H9 (cell line): ENCODE data around the gene SYNGAP1. TPM values are rescaled to one million over a fixed set of nuclear protein-coding genes. Genes with fewer than 3 reads are reported as not detected.

Experiments
- DNase-seq: peaks from one replicate; pipeline ENCODE4 v3.0.0-alpha.2; 2017
- H2AFZ ChIP-seq: one replicate; pipeline ENCODE4 v1.6.1; 2013; ENCODE audit warnings: mild to moderate bottlenecking, low read length, control low read depth, moderate library complexity
- H2AK5ac ChIP-seq: 2 replicates; pipeline ENCODE4 v1.6.1; 2013; ENCODE audit warnings: low read length, control low read depth, mixed read lengths; ENCODE audit not compliant: insufficient read length
- H2BK120ac ChIP-seq: one replicate; pipeline ENCODE4 v1.6.1; 2013; ENCODE audit warnings: low read depth, mild to moderate bottlenecking, low read length, control low read depth, inconsistent platforms; ENCODE audit not compliant: poor library complexity, severe bottlenecking
- H2BK12ac ChIP-seq: 2 replicates; pipeline ENCODE4 v1.6.1; 2013; ENCODE audit warnings: low read length, control low read depth, mixed read lengths, low read depth; ENCODE audit not compliant: insufficient read length
- H2BK15ac ChIP-seq: 2 replicates; pipeline ENCODE4 v1.6.1; 2013; ENCODE audit warnings: low read depth, low read length, control low read depth
- H2BK20ac ChIP-seq: one replicate; pipeline ENCODE4 v1.6.1; 2013; ENCODE audit warnings: low read depth, mild to moderate bottlenecking, low read length, control low read depth, inconsistent platforms; ENCODE audit not compliant: poor library complexity, severe bottlenecking
- H2BK5ac ChIP-seq: 2 replicates; pipeline ENCODE4 v1.6.1; 2013; ENCODE audit warnings: low read length, control low read depth, mixed read lengths; ENCODE audit not compliant: insufficient read length
- H3K14ac ChIP-seq: 2 replicates; pipeline ENCODE4 v1.6.1; 2013; ENCODE audit warnings: low read length, control low read depth; ENCODE audit not compliant: insufficient read depth
- H3K18ac ChIP-seq: 2 replicates; pipeline ENCODE4 v1.6.1; 2013; ENCODE audit warnings: low read depth, mild to moderate bottlenecking, mixed read lengths, low read length, control low read depth; ENCODE audit not compliant: insufficient read length
- H3K23ac ChIP-seq: 2 replicates; pipeline ENCODE4 v1.6.1; 2013; ENCODE audit warnings: low read length, control low read depth, mixed read lengths, low read depth; ENCODE audit not compliant: insufficient read length
- H3K23me2 ChIP-seq: 2 replicates; pipeline ENCODE4 v1.6.1; 2013; ENCODE audit warnings: low read depth, mild to moderate bottlenecking, mixed read lengths, low read length, control low read depth; ENCODE audit not compliant: insufficient read length, poor library complexity, severe bottlenecking
- H3K27ac ChIP-seq: 2 replicates; pipeline ENCODE4 v1.5.1; 2013; ENCODE audit warnings: low read length, control low read depth, mixed read lengths, low read depth; ENCODE audit not compliant: insufficient read length
- H3K27me3 ChIP-seq: 2 replicates; pipeline ENCODE4 v1.6.1; 2013; ENCODE audit warnings: low read length, control low read depth, inconsistent platforms; ENCODE audit not compliant: insufficient read depth
- H3K4ac ChIP-seq: 2 replicates; pipeline ENCODE4 v1.6.1; 2013; ENCODE audit warnings: low read depth, mild to moderate bottlenecking, control low read depth, inconsistent platforms, low read length, moderate library complexity
- H3K4me1 ChIP-seq: 2 replicates; pipeline ENCODE4 v1.6.1; 2013; ENCODE audit warnings: low read length, control low read depth, inconsistent platforms; ENCODE audit not compliant: insufficient read depth
- H3K4me2 ChIP-seq: 2 replicates; pipeline ENCODE4 v1.6.1; 2013; ENCODE audit warnings: low read length, control low read depth, mixed read lengths; ENCODE audit not compliant: insufficient read length, insufficient read depth
- H3K56ac ChIP-seq: 2 replicates; pipeline ENCODE4 v1.6.1; 2013; ENCODE audit warnings: low read depth, mild to moderate bottlenecking, mixed read lengths, low read length, control low read depth; ENCODE audit not compliant: insufficient read length
- H3K79me1 ChIP-seq: 2 replicates; pipeline ENCODE4 v1.6.1; 2013; ENCODE audit warnings: low read depth, mild to moderate bottlenecking, moderate library complexity, low read length, control low read depth, inconsistent platforms; ENCODE audit not compliant: insufficient read depth, poor library complexity, severe bottlenecking
- H3K79me2 ChIP-seq: 2 replicates; pipeline ENCODE4 v1.6.1; 2013; ENCODE audit warnings: low read length, control low read depth, inconsistent platforms; ENCODE audit not compliant: insufficient read depth
- H3K9ac ChIP-seq: 2 replicates; pipeline ENCODE4 v1.6.1; 2013; ENCODE audit warnings: low read length, control low read depth, mixed read lengths; ENCODE audit not compliant: insufficient read length; ENCODE audit errors: extremely low read depth
- H3K9me3 ChIP-seq: one replicate; pipeline ENCODE4 v1.6.1; 2013; ENCODE audit warnings: low read depth, low read length, inconsistent platforms; ENCODE audit not compliant: control insufficient read depth
- H3T11ph ChIP-seq: one replicate; pipeline ENCODE4 v1.6.1; 2013; ENCODE audit warnings: mild to moderate bottlenecking, low read length, control low read depth, inconsistent platforms
- H4K20me1 ChIP-seq: one replicate; pipeline ENCODE4 v1.6.1; 2013; ENCODE audit not compliant: control insufficient read depth, insufficient read length, insufficient read depth
- H4K5ac ChIP-seq: 2 replicates; pipeline ENCODE4 v1.6.1; 2013; ENCODE audit warnings: low read depth, mild to moderate bottlenecking, mixed read lengths, low read length, control low read depth; ENCODE audit not compliant: insufficient read length
- H4K8ac ChIP-seq: replicated peaks from 2 replicates; pipeline ENCODE4 v1.6.1; 2013; ENCODE audit warnings: low read length, control low read depth, mixed read lengths, low read depth; ENCODE audit not compliant: insufficient read length
- H4K91ac ChIP-seq: 2 replicates; pipeline ENCODE4 v1.6.1; 2013; ENCODE audit warnings: low read depth, mild to moderate bottlenecking, moderate library complexity, mixed read lengths, low read length, control low read depth; ENCODE audit not compliant: insufficient read length
- H3K27ac Mint-ChIP-seq, 3 experiments: 2 replicates in 2 of 3; 3 replicates in 1 of 3; pipeline ENCODE4 v1.8.0; 2020 to 2021; ENCODE audit warnings: mixed read lengths in 3 of 3, mild to moderate bottlenecking in 1 of 3, moderate library complexity in 1 of 3
- H3K27me3 Mint-ChIP-seq: 2 replicates; pipeline ENCODE4 v1.8.0; 2021; ENCODE audit warnings: low read depth, mild to moderate bottlenecking, moderate library complexity, mixed read lengths
- H3K36me3 Mint-ChIP-seq, 3 experiments: 2 replicates in 2 of 3; 3 replicates in 1 of 3; pipeline ENCODE4 v1.8.0; 2020 to 2021; ENCODE audit warnings: low read depth in 3 of 3, mixed read lengths in 3 of 3; ENCODE audit not compliant: insufficient read depth in 1 of 3
- H3K4me1 Mint-ChIP-seq, 2 experiments: 2 replicates each; pipeline ENCODE4 v1.8.0; 2020; ENCODE audit warnings: mixed read lengths in 2 of 2
- H3K4me3 Mint-ChIP-seq, 2 experiments: 2 replicates in 1 of 2; 3 replicates in 1 of 2; pipeline ENCODE4 v1.8.0; 2020 to 2021; ENCODE audit warnings: mild to moderate bottlenecking in 2 of 2, mixed read lengths in 2 of 2, moderate library complexity in 1 of 2
- H3K9me3 Mint-ChIP-seq, 2 experiments: 2 replicates in 1 of 2; 3 replicates in 1 of 2; pipeline ENCODE4 v1.8.0; 2020; ENCODE audit warnings: mild to moderate bottlenecking in 2 of 2, mixed read lengths in 2 of 2, moderate library complexity in 1 of 2
- WGBS: extraction: QIAGEN DNeasy Blood & Tissue Kit; methylation state at CpG from one replicate; pipeline ENCODE4 v1.1.7; 2013; ENCODE audit warnings: missing lambda C conversion rate, low lambda C conversion rate, mixed read lengths; ENCODE audit not compliant: insufficient read length; ENCODE audit errors: extremely low coverage; 5-methylcytosine and 5-hydroxymethylcytosine counted together
- total RNA-seq: library from RNA; stranded (reverse); gene quantifications from 2 replicates; pipeline ENCODE4 v1.2.1, GENCODE V29; 2021
- TF ChIP-seq, protein P1 (sequence below): fragments of 200-600 bp; sonication (generic); conservative IDR thresholded peaks from 3 replicates; pipeline ENCODE4 v1.8.0; 2021; ENCODE audit warnings: antibody characterized with exemption, mild to moderate bottlenecking

SYNGAP1 gene
- total RNA-seq, 1 experiment from 2014 or later = 121 TPM

- H3K79me1 ChIP-seq = no peaks in the 10 kb centered on the region
- H2AFZ ChIP-seq = no peak overlapping the region
- H3K9ac ChIP-seq = no peak overlapping the region
- no peaks in the 10 kb centered on the region for H3K27me3 ChIP-seq
- no peak overlapping the region for H2BK20ac ChIP-seq
- H2AK5ac ChIP-seq = no peak overlapping the region
- H3K23me2 ChIP-seq = no peaks in the 10 kb centered on the region
- H2BK12ac ChIP-seq = no peak overlapping the region
- TF ChIP-seq, protein P1, sequence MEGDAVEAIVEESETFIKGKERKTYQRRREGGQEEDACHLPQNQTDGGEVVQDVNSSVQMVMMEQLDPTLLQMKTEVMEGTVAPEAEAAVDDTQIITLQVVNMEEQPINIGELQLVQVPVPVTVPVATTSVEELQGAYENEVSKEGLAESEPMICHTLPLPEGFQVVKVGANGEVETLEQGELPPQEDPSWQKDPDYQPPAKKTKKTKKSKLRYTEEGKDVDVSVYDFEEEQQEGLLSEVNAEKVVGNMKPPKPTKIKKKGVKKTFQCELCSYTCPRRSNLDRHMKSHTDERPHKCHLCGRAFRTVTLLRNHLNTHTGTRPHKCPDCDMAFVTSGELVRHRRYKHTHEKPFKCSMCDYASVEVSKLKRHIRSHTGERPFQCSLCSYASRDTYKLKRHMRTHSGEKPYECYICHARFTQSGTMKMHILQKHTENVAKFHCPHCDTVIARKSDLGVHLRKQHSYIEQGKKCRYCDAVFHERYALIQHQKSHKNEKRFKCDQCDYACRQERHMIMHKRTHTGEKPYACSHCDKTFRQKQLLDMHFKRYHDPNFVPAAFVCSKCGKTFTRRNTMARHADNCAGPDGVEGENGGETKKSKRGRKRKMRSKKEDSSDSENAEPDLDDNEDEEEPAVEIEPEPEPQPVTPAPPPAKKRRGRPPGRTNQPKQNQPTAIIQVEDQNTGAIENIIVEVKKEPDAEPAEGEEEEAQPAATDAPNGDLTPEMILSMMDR = no peak
- H3K23ac ChIP-seq = no peak overlapping the region
- DNase-seq = no peak
- no peaks in the 10 kb centered on the region for H3K9me3 ChIP-seq
- no peak overlapping the region; the same call in 1 of the 2 replicates for H3K14ac ChIP-seq
- H4K5ac ChIP-seq = no peak overlapping the region
- H3K36me3 Mint-ChIP-seq = peaks cover 72 to 95% (median 91%) of the 10 kb centered on the region in 3 experiments
- H3K79me2 ChIP-seq = no peaks in the 10 kb centered on the region
- no peak overlapping the region for H3K4ac ChIP-seq
- no peaks in the 10 kb centered on the region for H3K27me3 Mint-ChIP-seq
- H3K4me1 ChIP-seq = no peaks in the 10 kb centered on the region
- no peak overlapping the region for H3K4me3 Mint-ChIP-seq
- H3K9me3 Mint-ChIP-seq = no peaks in the 10 kb centered on the region
- H2BK120ac ChIP-seq = no peak overlapping the region
- no peak overlapping the region for H4K91ac ChIP-seq
- H3K4me2 ChIP-seq = no peak overlapping the region
- WGBS = no CpG with 5 or more reads among the region's 8 CpGs
- H2BK15ac ChIP-seq = no peak overlapping the region
- H2BK5ac ChIP-seq = no peak overlapping the region
- H3K27ac ChIP-seq = no peak overlapping the region
- no peak overlapping the region for H3T11ph ChIP-seq
- H3K4me1 Mint-ChIP-seq = peaks cover 0 to 3% of the 10 kb centered on the region in 2 experiments; a peak in 1 of 4 replicates
- H3K27ac Mint-ChIP-seq = peak overlapping the region in 1 of 3 experiments; percentile 59; a peak in 2 of 7 replicates
- H4K20me1 ChIP-seq = no peaks in the 10 kb centered on the region
- no peak overlapping the region for H4K8ac ChIP-seq
- H3K18ac ChIP-seq = no peak overlapping the region
- no peak overlapping the region for H3K56ac ChIP-seq
Observed at GRCh38 chr6:33442283-33442682, 22.4 kb downstream of the SYNGAP1 start.
